ENCODE measurements around the gene YWHAQ.

GRCh38 chr2:9648821-9649220 is 18.0 kb upstream of the YWHAQ start:
- no peak for TF ChIP-seq ARNTL (CRISPR knock-in tag; IDR thresholded peaks at IDR 0.05; ENCODE audit: borderline replicate concordance, low read depth)
- TF ChIP-seq RARB (CRISPR knock-in tag; IDR thresholded peaks at IDR 0.05) = no peak
- TF ChIP-seq ESRRG (CRISPR knock-in tag; IDR thresholded peaks at IDR 0.05) = no peak
- TF ChIP-seq BACH2 (CRISPR knock-in tag; IDR thresholded peaks at IDR 0.05; ENCODE audit: borderline replicate concordance) = no peak
- no peak for TF ChIP-seq PATZ1 (CRISPR knock-in tag; IDR thresholded peaks at IDR 0.05; ENCODE audit: borderline replicate concordance)
- TF ChIP-seq POU6F1 (CRISPR knock-in tag; IDR thresholded peaks at IDR 0.05; ENCODE audit: borderline replicate concordance, low read depth) = no peak
- no peak for TF ChIP-seq PPARA (CRISPR knock-in tag; IDR thresholded peaks at IDR 0.05; ENCODE audit: borderline replicate concordance)
- TF ChIP-seq TOX (CRISPR knock-in tag; IDR thresholded peaks at IDR 0.05; ENCODE audit: borderline replicate concordance) = no peak
- no peak for TF ChIP-seq ZFP30 (CRISPR knock-in tag; IDR thresholded peaks at IDR 0.05)
- TF ChIP-seq CREB5 (CRISPR knock-in tag; IDR thresholded peaks at IDR 0.05; ENCODE audit: low read depth) = no peak
- no peak for TF ChIP-seq TSHZ2 (CRISPR knock-in tag; IDR thresholded peaks at IDR 0.05)

Measured in SK-N-SH treated with all-trans-retinoic acid at 6 μM for 48 hours (cell line).